Caco-2 (cell line): ENCODE data around the gene MBOAT7. TPM values are rescaled to one million over a fixed set of nuclear protein-coding genes. Genes with fewer than 3 reads are reported as not detected.
"Not testable (repeated sequence)": the region's sequence is repeated elsewhere in the genome, so short reads cannot be mapped to it uniquely, and the experiment has no call there.

Experiments
- BruUV-seq: library from RNA; stranded (reverse); fragments of 400-500 nt; replicated peaks from 2 replicates; lab custom pipeline; 2021; lab: Mats Ljungman, UMichigan
- CTCF ChIA-PET: fragments of 300-600 bp; sonication (Branson Sonifier 250); formaldehyde crosslinking; loops from one replicate; lab custom pipeline; 2022; ENCODE audit warnings: antibody characterized with exemption; lab: Charles Lee
- POLR2A ChIA-PET: fragments of 300-600 bp; sonication (Branson Sonifier 250); formaldehyde crosslinking; loops from one replicate; lab custom pipeline; 2022; ENCODE audit warnings: antibody characterized with exemption; lab: Charles Lee
- DNase-seq, 2 experiments: peaks; one replicate each; pipeline versions ENCODE4 v3.0.0 to v3.0.0-alpha.2; 2020 to 2022
- H3K27me3 ChIP-seq: replicated peaks from 2 replicates; pipeline ENCODE4 v1.6.0; 2011; ENCODE audit warnings: low read length; ENCODE audit not compliant: control insufficient read depth, insufficient read depth
- H3K36me3 ChIP-seq: 2 replicates; pipeline ENCODE4 v1.5.1; 2011; ENCODE audit warnings: low read length; ENCODE audit not compliant: control insufficient read depth, insufficient read depth
- H3K4me1 ChIP-seq: fragments of 250-450 bp; sonication (Bioruptor Pico); 2 replicates; pipeline ENCODE4 v1.5.1; 2020; ENCODE audit warnings: mild to moderate bottlenecking
- H3K4me3 ChIP-seq: 2 replicates; pipeline ENCODE4 v1.5.1; 2011; ENCODE audit warnings: low read depth, mild to moderate bottlenecking, control low read depth, low read length
- H3K9me3 ChIP-seq: fragments of 250-450 bp; sonication (Bioruptor Pico); 2 replicates; pipeline ENCODE4 v1.5.1; 2020; ENCODE audit warnings: mild to moderate bottlenecking, moderate library complexity
- H3K27ac Mint-ChIP-seq: one replicate; pipeline ENCODE4 v1.8.0; 2022; ENCODE audit warnings: mixed read lengths; ENCODE audit not compliant: unreplicated experiment
- H3K27me3 Mint-ChIP-seq: one replicate; pipeline ENCODE4 v1.8.0; 2022; ENCODE audit warnings: mixed read lengths; ENCODE audit not compliant: insufficient read depth, unreplicated experiment
- H3K36me3 Mint-ChIP-seq: one replicate; pipeline ENCODE4 v1.8.0; 2022; ENCODE audit warnings: mild to moderate bottlenecking, mixed read lengths; ENCODE audit not compliant: insufficient read depth, unreplicated experiment
- H3K4me1 Mint-ChIP-seq: one replicate; pipeline ENCODE4 v1.8.0; 2022; ENCODE audit warnings: low read depth, mixed read lengths; ENCODE audit not compliant: unreplicated experiment
- H3K4me3 Mint-ChIP-seq: one replicate; pipeline ENCODE4 v1.8.0; 2022; ENCODE audit warnings: mild to moderate bottlenecking, moderate library complexity, mixed read lengths; ENCODE audit not compliant: unreplicated experiment
- H3K9me3 Mint-ChIP-seq: one replicate; pipeline ENCODE4 v1.8.0; 2022; ENCODE audit warnings: mixed read lengths; ENCODE audit not compliant: unreplicated experiment
- intact Hi-C: fragments of 100-400 bp; cut with micrococcal nuclease; formaldehyde crosslinking; loops from one replicate; pipeline ENCODE4 v1.10.0; 2022; ENCODE audit not compliant: unreplicated experiment
- total RNA-seq: library from RNA; stranded (reverse); gene quantifications from 2 replicates; pipeline ENCODE4 v1.2.3, GENCODE V29; 2022

The MBOAT7 gene
- total RNA-seq, 1 experiment from 2014 or later, result 137 TPM

GRCh38 chr19:54223937-54224281 lies 34.5 kb upstream of the MBOAT7 start:
- H3K4me3 Mint-ChIP-seq, H3K4me1 ChIP-seq, H3K27ac Mint-ChIP-seq, H3K9me3 Mint-ChIP-seq, H3K9me3 ChIP-seq, H3K4me3 ChIP-seq, BruUV-seq, H3K27me3 Mint-ChIP-seq, H3K36me3 ChIP-seq, intact Hi-C loops, H3K4me1 Mint-ChIP-seq, H3K27me3 ChIP-seq, POLR2A ChIA-PET: not testable (repeated sequence)
- CTCF ChIA-PET, result interaction anchor here (1.0 kb wide), 1 partner anchor 87 kb away, joined by 3 read pairs; the partner anchor contains the start of gene CNOT3
- peaks cover 15% of the 10 kb centered on the region for H3K36me3 Mint-ChIP-seq
- peak in 1 of 2 experiments; percentile 14 for DNase-seq

- H3K4me3 ChIP-seq, H3K4me1 ChIP-seq, H3K27ac Mint-ChIP-seq, H3K9me3 ChIP-seq, H3K4me3 Mint-ChIP-seq, POLR2A ChIA-PET, H3K9me3 Mint-ChIP-seq, H3K36me3 ChIP-seq, H3K4me1 Mint-ChIP-seq, H3K27me3 Mint-ChIP-seq, BruUV-seq, H3K27me3 ChIP-seq, intact Hi-C loops: not testable (repeated sequence)
- peaks cover 20% of the 10 kb centered on the region for H3K36me3 Mint-ChIP-seq
- peak in 1 of 2 experiments; percentile 34 for DNase-seq
- CTCF ChIA-PET, result interaction anchor here (0.6 to 1.0 kb wide), 2 partner anchors 36 to 86 kb away, joined by 3 to 6 read pairs; partner anchors contain the start of gene CNOT3
These were observed 34.0 kb upstream of the MBOAT7 start for GRCh38 chr19:54223277-54223936.

GRCh38 chr19:54222474-54223276 lies 33.3 kb upstream of the MBOAT7 start, which contains the start of gene LILRB3:
LILRB3 (minus strand) TSS chr19:54223007; CDS start chr19:54222976, 31 bp downstream.
- H3K9me3 ChIP-seq, intact Hi-C loops, H3K36me3 ChIP-seq, H3K4me1 Mint-ChIP-seq, H3K27me3 ChIP-seq, H3K4me3 Mint-ChIP-seq, H3K9me3 Mint-ChIP-seq, H3K27me3 Mint-ChIP-seq, H3K4me3 ChIP-seq, H3K27ac Mint-ChIP-seq, POLR2A ChIA-PET, H3K4me1 ChIP-seq, BruUV-seq: not testable (repeated sequence)
- H3K36me3 Mint-ChIP-seq, result peaks cover 21% of the 10 kb centered on the region
- CTCF ChIA-PET, result interaction anchor here (1.0 kb wide), 1 partner anchor 85 kb away, joined by 3 read pairs; the partner anchor contains the start of gene CNOT3
- peak in 1 of 2 experiments; percentile 48 for DNase-seq

- peaks cover 24% of the 10 kb centered on the region for H3K36me3 Mint-ChIP-seq
- POLR2A ChIA-PET, H3K27me3 Mint-ChIP-seq, H3K9me3 Mint-ChIP-seq, H3K4me3 ChIP-seq, H3K36me3 ChIP-seq, intact Hi-C loops, H3K27ac Mint-ChIP-seq, CTCF ChIA-PET, H3K4me1 Mint-ChIP-seq, H3K9me3 ChIP-seq, H3K27me3 ChIP-seq, H3K4me1 ChIP-seq, BruUV-seq, H3K4me3 Mint-ChIP-seq: not testable (repeated sequence)
- peak in 1 of 2 experiments; percentile 32 for DNase-seq
These were observed 32.6 kb upstream of the MBOAT7 start for GRCh38 chr19:54221947-54222346.

- H3K36me3 ChIP-seq, H3K4me1 ChIP-seq, H3K27me3 Mint-ChIP-seq, H3K4me3 ChIP-seq, H3K4me1 Mint-ChIP-seq, CTCF ChIA-PET, H3K4me3 Mint-ChIP-seq, H3K9me3 ChIP-seq, intact Hi-C loops, POLR2A ChIA-PET, H3K27me3 ChIP-seq, H3K9me3 Mint-ChIP-seq, BruUV-seq, H3K27ac Mint-ChIP-seq: not testable (repeated sequence)
- DNase-seq, result peak in 1 of 2 experiments; percentile 35
- peaks cover 46% of the 10 kb centered on the region for H3K36me3 Mint-ChIP-seq
These were observed 30.3 kb upstream of the MBOAT7 start for GRCh38 chr19:54219702-54220101.
